GM21526 (cell line): ENCODE data around the gene ATG7.

Experiments
- ATAC-seq: cut with Tn5 transposase; IDR thresholded peaks from one replicate; pipeline ENCODE4 v1.9.1; 2021; ENCODE audit warnings: moderate library complexity; ENCODE audit not compliant: unreplicated experiment, low FRiP score

Gene ATG7

DNA sequence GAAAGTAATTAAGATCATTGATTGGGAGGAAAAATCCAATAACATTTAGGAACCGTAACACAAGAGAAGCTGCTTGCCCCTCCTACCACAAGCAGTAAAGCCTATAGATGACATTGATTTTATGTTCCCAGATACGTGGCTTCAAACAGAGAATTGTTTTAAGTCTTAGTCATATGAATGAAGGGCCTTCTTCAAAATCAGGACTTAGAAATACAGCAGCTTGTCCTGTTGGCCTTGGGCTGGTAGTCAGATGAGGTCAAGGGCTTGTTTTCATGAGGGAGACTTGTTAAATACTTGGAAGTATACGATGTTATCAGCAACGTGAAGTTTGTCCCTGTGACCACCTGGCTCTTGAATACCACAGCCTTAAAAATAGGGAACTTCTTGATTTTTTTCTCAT is 257.1 kb downstream of the ATG7 start:
- ATAC-seq: no peak

DNA sequence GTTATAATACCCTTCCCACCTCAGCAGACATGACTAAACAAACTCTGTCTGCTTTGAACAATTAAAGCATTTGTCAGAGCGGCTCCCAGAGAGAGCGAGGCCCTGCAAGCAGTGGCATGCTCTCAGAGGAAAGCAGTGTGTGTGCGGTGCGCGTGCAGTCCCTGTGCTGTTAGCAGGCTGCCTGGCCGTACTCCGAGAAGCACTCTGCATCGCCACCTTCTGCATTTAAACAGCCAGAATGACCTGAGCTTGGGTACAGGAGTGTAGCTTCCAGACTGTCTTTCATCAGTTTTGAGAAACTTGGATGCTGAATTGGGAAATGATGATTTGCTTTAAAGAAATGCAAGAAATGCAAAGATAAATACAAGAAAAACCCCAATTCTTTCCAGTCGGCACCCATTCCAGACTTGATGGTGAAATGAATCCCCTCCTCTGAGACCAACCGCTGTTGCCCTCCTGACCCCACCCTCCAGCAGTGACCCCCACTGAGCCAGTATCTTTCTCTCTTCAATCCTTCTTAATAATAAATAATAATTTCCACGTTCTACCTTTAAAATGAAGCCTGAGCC is 258.0 kb downstream of the ATG7 start:
- no peak for ATAC-seq

DNA sequence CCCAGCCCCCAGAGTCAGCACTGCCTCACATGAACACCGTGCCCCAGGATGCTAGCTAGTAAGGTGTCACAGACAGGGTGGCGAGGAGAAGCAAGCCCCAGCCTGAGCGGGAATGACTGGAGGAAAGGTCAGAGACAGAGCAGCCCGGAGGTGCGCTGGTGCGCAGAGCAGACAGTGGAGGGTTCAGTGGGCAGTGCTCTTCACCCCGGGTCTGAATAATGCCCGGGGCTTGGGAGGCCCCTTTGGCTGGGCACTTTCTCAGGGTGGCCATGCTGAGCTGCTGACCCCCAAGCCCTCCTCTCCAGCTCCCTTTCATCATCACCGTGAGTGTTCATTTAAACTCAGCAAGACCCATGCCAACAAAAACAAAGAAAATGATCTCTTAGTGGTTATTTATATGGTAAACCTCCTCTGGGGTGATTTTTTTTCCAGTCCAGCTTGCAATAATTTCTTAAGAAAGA is 260.8 kb downstream of the ATG7 start:
- no peak for ATAC-seq

- ATAC-seq: no peak
Measured at GRCh38 chr3:11534011-11534792, 262.0 kb downstream of the ATG7 start.

GRCh38 chr3:11534793-11535101 is 262.6 kb downstream of the ATG7 start:
- ATAC-seq: no peak

GRCh38 chr3:11535243-11535960 is 263.2 kb downstream of the ATG7 start:
- no peak for ATAC-seq

GRCh38 chr3:11536132-11536935 is 264.1 kb downstream of the ATG7 start:
- ATAC-seq: no peak

DNA sequence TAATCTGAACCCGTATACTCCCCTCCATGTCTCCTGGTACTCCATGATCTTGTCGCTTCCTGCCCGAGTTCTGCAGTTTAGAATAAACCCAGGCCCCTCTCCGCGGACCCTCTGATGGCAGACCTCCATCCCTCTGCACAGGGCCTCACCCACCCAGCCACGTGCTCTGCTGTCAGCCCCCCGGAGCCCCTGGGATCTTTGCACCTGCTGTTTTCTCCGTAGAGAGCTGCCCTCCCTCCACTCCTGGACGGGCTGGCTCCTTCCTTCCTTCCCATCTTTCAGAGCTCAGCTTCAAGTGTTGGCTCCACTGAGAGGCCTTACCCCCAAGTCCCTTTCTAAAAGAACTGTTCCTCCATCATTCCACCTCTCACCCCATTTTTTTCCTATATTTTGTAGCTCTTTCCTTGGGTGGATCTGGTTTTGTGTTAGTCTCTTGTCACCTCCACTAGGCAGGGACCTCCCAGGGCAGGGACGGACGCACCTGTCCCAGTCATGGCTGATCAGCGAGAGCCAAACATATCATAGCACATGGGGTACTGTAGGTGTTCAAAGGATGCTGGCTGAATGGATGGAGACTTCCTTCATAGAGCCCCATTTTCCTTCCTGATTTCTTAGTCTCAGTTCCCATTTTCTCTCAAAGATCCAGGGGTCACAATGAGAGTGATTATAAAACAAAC is 264.9 kb downstream of the ATG7 start:
- ATAC-seq: no peak

DNA sequence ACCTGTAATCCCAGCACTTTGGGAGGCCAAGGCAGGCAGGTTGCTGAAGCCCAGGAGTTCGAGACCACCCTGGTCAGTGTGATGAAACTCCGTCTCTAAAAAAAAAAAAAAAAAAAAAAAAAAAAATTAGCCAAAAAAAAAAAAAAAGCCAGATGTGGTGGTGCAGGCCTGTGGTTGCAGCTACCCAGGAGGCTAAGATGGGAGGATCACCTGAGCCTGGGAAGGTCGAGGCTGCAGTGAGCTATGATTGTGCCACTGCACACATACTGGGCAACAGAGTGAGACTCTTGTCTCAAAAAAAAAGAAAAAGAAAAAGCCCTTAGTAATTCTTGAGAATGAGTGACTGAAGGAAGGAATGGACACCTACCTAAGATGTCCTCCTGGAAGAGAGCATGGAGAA is 266.4 kb downstream of the ATG7 start:
- ATAC-seq: no peak

DNA sequence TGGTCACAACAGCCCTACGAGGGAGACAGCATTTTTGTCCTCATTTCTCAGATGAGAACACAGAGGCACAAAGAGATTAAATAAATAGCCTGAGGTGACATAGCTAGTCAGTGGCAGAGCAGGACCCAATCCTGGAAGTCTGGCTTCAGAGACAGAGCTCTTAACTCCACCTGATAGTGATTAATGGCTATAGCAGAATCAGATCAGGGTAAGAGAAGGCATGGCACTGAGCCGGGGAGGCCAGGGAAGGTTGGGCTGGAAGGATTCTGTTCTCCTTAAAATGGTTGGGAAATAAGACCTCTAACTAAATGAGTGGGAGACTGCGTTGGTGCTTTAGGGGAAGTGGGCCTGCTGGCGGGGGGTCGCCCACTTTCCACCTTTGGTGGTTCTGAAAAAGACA is 267.0 kb downstream of the ATG7 start:
- no peak for ATAC-seq

GRCh38 chr3:11539677-11540076 is 267.5 kb downstream of the ATG7 start:
- no peak for ATAC-seq

- no peak for ATAC-seq
Measured at GRCh38 chr3:11541321-11542303, 269.4 kb downstream of the ATG7 start.

GRCh38 chr3:11542551-11542950 is 270.4 kb downstream of the ATG7 start:
- no peak for ATAC-seq

- ATAC-seq: no peak
Measured at GRCh38 chr3:11543141-11543947, 271.1 kb downstream of the ATG7 start.

DNA sequence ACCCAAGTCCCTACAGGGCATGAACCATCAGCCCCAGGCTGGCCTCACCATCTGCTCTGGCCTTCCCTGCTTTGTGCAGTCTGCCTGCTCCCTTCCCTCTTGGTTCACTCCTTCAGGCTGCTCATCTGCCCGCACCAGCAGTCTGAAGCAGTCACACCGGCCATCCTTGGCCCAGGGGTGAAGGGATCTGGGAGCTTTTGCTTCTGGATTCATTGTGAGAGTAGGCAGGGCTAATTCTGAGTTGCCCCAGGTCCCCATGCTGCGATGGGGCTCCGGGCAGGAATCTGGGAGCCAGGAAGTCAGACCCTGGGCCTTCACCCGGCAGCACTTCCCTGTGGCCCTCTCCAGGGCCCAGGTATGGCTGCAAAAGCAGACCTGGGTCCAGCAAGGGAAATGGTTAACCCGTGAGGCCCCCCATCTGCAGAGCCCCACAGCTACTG is 271.8 kb downstream of the ATG7 start:
- no peak for ATAC-seq

GRCh38 chr3:11544412-11545181 is 272.4 kb downstream of the ATG7 start:
- ATAC-seq: no peak

- no peak for ATAC-seq
Measured at GRCh38 chr3:11545186-11545851, 273.1 kb downstream of the ATG7 start.
